Astrocyte (in vitro differentiated cells and primary cell): Measurements from ENCODE around the gene ERVFRD-1.

ENCODE experiments used
- EZH2 ChIP-seq: IDR thresholded peaks from 2 replicates; pipeline ENCODE4 v1.6.1; 2012; ENCODE audit warnings: mild to moderate bottlenecking, low read length, inconsistent platforms; ENCODE audit not compliant: insufficient read depth
- TF ChIP-seq, protein P1 (sequence below): IDR thresholded peaks from 2 replicates; pipeline ENCODE4 v1.5.1; 2011; ENCODE audit warnings: low read depth, mild to moderate bottlenecking, inconsistent platforms, low read length, moderate library complexity; ENCODE audit not compliant: insufficient read depth

DNA sequence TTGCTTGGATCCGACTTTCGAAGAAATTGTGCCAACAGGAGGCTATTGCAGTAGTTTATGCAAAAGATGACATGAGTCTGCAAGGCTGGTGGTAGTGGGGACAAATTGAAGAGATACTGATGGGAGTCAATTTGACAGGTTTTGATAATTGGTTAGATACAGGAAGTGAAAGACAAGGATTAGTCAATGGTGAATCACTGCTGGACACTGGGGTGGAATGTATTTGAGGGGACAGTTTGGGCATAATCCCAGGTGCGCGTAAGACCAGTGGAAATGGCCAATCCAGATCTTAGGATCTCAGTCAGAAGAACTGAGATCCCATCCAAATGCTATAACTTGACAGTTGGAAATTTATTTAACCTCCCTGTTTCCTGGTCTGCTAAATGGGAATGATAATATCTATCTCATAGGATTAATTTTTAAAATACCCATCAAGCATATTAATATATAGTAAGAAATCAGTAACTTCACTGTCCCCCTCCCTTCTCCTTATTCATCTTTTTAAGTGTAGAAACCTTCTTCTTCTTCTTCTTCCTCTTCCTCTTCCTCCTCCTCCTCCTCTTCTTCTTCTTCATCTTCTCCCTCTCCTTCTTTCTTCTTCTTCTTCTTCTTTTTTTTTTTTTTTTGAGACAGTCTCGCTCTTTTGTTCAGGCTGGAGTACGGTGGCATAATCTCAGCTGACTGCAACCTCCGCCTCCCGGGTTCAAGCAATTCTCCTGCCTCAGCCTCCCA, 30.9 kb upstream of the ERVFRD-1 start:
- no peak for TF ChIP-seq EZH2
- TF ChIP-seq, protein P1, sequence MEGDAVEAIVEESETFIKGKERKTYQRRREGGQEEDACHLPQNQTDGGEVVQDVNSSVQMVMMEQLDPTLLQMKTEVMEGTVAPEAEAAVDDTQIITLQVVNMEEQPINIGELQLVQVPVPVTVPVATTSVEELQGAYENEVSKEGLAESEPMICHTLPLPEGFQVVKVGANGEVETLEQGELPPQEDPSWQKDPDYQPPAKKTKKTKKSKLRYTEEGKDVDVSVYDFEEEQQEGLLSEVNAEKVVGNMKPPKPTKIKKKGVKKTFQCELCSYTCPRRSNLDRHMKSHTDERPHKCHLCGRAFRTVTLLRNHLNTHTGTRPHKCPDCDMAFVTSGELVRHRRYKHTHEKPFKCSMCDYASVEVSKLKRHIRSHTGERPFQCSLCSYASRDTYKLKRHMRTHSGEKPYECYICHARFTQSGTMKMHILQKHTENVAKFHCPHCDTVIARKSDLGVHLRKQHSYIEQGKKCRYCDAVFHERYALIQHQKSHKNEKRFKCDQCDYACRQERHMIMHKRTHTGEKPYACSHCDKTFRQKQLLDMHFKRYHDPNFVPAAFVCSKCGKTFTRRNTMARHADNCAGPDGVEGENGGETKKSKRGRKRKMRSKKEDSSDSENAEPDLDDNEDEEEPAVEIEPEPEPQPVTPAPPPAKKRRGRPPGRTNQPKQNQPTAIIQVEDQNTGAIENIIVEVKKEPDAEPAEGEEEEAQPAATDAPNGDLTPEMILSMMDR = no peak
